WTC11 (cell line): Measurements from ENCODE around the gene UBE2H. TPM values are rescaled to one million over a fixed set of nuclear protein-coding genes. Genes with fewer than 3 reads are reported as not detected.

Source experiments
- ATAC-seq: fragments of 200-7000 bp; cut with Tn5 transposase; 2 replicates; pipeline ENCODE4 v1.10.0; 2021; ENCODE audit warnings: mild to moderate bottlenecking, moderate library complexity
- CTCF ChIA-PET: fragments of 300-600 bp; sonication (Branson Sonifier 250); formaldehyde crosslinking; loops from one replicate; lab custom pipeline; 2021; ENCODE audit warnings: antibody characterized with exemption; lab: Charles Lee
- POLR2A ChIA-PET: fragments of 350-600 bp; sonication (Branson Sonifier 250); formaldehyde crosslinking; loops from one replicate; lab custom pipeline; 2021; ENCODE audit warnings: antibody characterized with exemption; lab: Charles Lee
- DNase-seq: peaks from one replicate; pipeline ENCODE4 v3.0.0; 2021; ENCODE audit warnings: low spot score
- H3K27ac Mint-ChIP-seq: 2 replicates; pipeline ENCODE4 v1.8.0; 2021; ENCODE audit warnings: mixed read lengths
- H3K27me3 Mint-ChIP-seq: 2 replicates; pipeline ENCODE4 v1.8.0; 2021; ENCODE audit warnings: low read depth, mild to moderate bottlenecking, moderate library complexity, mixed read lengths
- H3K36me3 Mint-ChIP-seq: 2 replicates; pipeline ENCODE4 v1.8.0; 2021; ENCODE audit warnings: mixed read lengths
- H3K4me1 Mint-ChIP-seq: 2 replicates; pipeline ENCODE4 v1.8.0; 2022; ENCODE audit warnings: mixed read lengths
- H3K4me3 Mint-ChIP-seq: 2 replicates; pipeline ENCODE4 v1.8.0; 2021; ENCODE audit warnings: mild to moderate bottlenecking, moderate library complexity, mixed read lengths
- H3K9me3 Mint-ChIP-seq: 2 replicates; pipeline ENCODE4 v1.8.0; 2021; ENCODE audit warnings: mixed read lengths
- CREM ChIP-seq: sonication (generic); formaldehyde crosslinking; IDR thresholded peaks from 2 replicates; pipeline ENCODE4 v1.8.1; 2022; ENCODE audit warnings: mild to moderate bottlenecking, missing genetic modification reagents, moderate library complexity
- EMX1 ChIP-seq: fragments of 250-450 bp; sonication (Bioruptor Pico); IDR thresholded peaks from 2 replicates; pipeline ENCODE4 v1.8.0; 2021; ENCODE audit warnings: mild to moderate bottlenecking
- FOXP1 ChIP-seq: sonication (generic); formaldehyde crosslinking; IDR thresholded peaks from 2 replicates; pipeline ENCODE4 v1.8.0; 2022; ENCODE audit warnings: missing genetic modification reagents, mild to moderate bottlenecking, moderate library complexity, borderline replicate concordance
- HMGA2 ChIP-seq: fragments of 250-450 bp; sonication (Bioruptor Pico); IDR thresholded peaks from 2 replicates; pipeline ENCODE4 v1.4.0; 2021; ENCODE audit warnings: mild to moderate bottlenecking, moderate library complexity
- IRF2 ChIP-seq: sonication (generic); formaldehyde crosslinking; IDR thresholded peaks from 2 replicates; pipeline ENCODE4 v1.8.0; 2022; ENCODE audit warnings: low read depth, missing genetic modification reagents, borderline replicate concordance
- KAT7 ChIP-seq: sonication (generic); formaldehyde crosslinking; IDR thresholded peaks from 2 replicates; pipeline ENCODE4 v1.8.1; 2023; ENCODE audit warnings: missing genetic modification reagents, mild to moderate bottlenecking, borderline replicate concordance
- NFYB ChIP-seq: sonication (generic); formaldehyde crosslinking; conservative IDR thresholded peaks from 2 replicates; pipeline ENCODE4 v1.8.0; 2022; ENCODE audit warnings: low read depth, missing genetic modification reagents
- NR3C1 ChIP-seq: sonication (generic); formaldehyde crosslinking; conservative IDR thresholded peaks from 2 replicates; pipeline ENCODE4 v1.8.1; 2023; ENCODE audit warnings: low read depth, mild to moderate bottlenecking, missing genetic modification reagents
- PRRX2 ChIP-seq: fragments of 250-450 bp; sonication (Bioruptor Pico); IDR thresholded peaks from 2 replicates; pipeline ENCODE4 v1.8.0; 2021; ENCODE audit warnings: mild to moderate bottlenecking
- TCF7 ChIP-seq: sonication (generic); formaldehyde crosslinking; IDR thresholded peaks from 2 replicates; pipeline ENCODE4 v1.8.0; 2022; ENCODE audit warnings: mild to moderate bottlenecking, low read depth, missing genetic modification reagents, moderate library complexity
- TEAD1 ChIP-seq: sonication (generic); formaldehyde crosslinking; IDR thresholded peaks from 2 replicates; pipeline ENCODE4 v1.8.0; 2022; ENCODE audit warnings: mild to moderate bottlenecking, missing genetic modification reagents
- ZBTB21 ChIP-seq: sonication (generic); formaldehyde crosslinking; IDR thresholded peaks from 2 replicates; pipeline ENCODE4 v1.8.1; 2023; ENCODE audit warnings: mild to moderate bottlenecking, missing genetic modification reagents, borderline replicate concordance
- ZNF121 ChIP-seq: sonication (generic); formaldehyde crosslinking; IDR thresholded peaks from 2 replicates; pipeline ENCODE4 v1.8.0; 2023; ENCODE audit warnings: missing genetic modification reagents
- total RNA-seq: library from RNA; stranded (reverse); gene quantifications from 3 replicates; pipeline ENCODE4 v1.2.3, GENCODE V29; 2021
- TF ChIP-seq, protein P1 (sequence below): sonication (generic); formaldehyde crosslinking; IDR thresholded peaks from 2 replicates; pipeline ENCODE4 v1.8.1; 2022; ENCODE audit warnings: low read depth, mild to moderate bottlenecking, moderate library complexity, missing genetic modification reagents, borderline replicate concordance
- TF ChIP-seq, protein P2 (sequence below): sonication (generic); formaldehyde crosslinking; IDR thresholded peaks from 2 replicates; pipeline ENCODE4 v1.8.0; 2023; ENCODE audit warnings: missing genetic modification reagents, mild to moderate bottlenecking, borderline replicate concordance
- TF ChIP-seq, protein P3 (sequence below): sonication (generic); formaldehyde crosslinking; IDR thresholded peaks from 2 replicates; pipeline ENCODE4 v1.8.1; 2022; ENCODE audit warnings: mild to moderate bottlenecking, moderate library complexity, missing genetic modification reagents
- TF ChIP-seq, protein P4 (sequence below): sonication (generic); formaldehyde crosslinking; IDR thresholded peaks from 2 replicates; pipeline ENCODE4 v1.8.0; 2022; ENCODE audit warnings: missing genetic modification reagents
- TF ChIP-seq, protein P5 (sequence below): sonication (generic); formaldehyde crosslinking; IDR thresholded peaks from 2 replicates; pipeline ENCODE4 v1.8.0; 2022; ENCODE audit warnings: mild to moderate bottlenecking, missing genetic modification reagents
- TF ChIP-seq, protein P6 (sequence below): sonication (generic); formaldehyde crosslinking; IDR thresholded peaks from 2 replicates; pipeline ENCODE4 v1.8.0; 2023; ENCODE audit warnings: mild to moderate bottlenecking, missing genetic modification reagents
- TF ChIP-seq, protein P7 (sequence below): sonication (generic); formaldehyde crosslinking; IDR thresholded peaks from 2 replicates; pipeline ENCODE4 v1.8.1; 2023; ENCODE audit warnings: mild to moderate bottlenecking, missing genetic modification reagents, moderate library complexity

Gene UBE2H
- total RNA-seq, 1 experiment from 2014 or later, result 55.0 TPM

DNA sequence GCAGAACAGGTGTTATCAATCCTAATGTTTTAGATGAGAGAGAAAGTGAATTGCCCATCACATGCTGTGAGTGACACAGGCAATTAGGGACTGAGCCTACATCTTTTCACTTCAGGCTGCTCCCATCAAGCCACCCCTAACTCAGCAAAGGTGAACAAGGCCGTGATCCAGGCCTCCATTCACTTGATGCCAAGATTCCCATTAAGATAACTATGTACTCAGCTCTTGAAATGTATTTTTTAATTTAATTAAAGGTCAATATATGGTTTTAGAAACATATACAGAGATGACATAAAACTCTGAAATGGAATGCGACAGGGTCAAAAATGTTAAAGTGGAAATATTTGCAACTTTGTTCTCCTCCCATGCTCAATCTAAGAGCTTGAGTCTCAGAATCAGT lies 27.9 kb upstream of the UBE2H start (continued):
- TF ChIP-seq, protein P1, sequence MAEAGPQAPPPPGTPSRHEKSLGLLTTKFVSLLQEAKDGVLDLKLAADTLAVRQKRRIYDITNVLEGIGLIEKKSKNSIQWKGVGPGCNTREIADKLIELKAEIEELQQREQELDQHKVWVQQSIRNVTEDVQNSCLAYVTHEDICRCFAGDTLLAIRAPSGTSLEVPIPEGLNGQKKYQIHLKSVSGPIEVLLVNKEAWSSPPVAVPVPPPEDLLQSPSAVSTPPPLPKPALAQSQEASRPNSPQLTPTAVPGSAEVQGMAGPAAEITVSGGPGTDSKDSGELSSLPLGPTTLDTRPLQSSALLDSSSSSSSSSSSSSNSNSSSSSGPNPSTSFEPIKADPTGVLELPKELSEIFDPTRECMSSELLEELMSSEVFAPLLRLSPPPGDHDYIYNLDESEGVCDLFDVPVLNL (CRISPR knock-in tag), result no peak
- TF ChIP-seq, protein P2, sequence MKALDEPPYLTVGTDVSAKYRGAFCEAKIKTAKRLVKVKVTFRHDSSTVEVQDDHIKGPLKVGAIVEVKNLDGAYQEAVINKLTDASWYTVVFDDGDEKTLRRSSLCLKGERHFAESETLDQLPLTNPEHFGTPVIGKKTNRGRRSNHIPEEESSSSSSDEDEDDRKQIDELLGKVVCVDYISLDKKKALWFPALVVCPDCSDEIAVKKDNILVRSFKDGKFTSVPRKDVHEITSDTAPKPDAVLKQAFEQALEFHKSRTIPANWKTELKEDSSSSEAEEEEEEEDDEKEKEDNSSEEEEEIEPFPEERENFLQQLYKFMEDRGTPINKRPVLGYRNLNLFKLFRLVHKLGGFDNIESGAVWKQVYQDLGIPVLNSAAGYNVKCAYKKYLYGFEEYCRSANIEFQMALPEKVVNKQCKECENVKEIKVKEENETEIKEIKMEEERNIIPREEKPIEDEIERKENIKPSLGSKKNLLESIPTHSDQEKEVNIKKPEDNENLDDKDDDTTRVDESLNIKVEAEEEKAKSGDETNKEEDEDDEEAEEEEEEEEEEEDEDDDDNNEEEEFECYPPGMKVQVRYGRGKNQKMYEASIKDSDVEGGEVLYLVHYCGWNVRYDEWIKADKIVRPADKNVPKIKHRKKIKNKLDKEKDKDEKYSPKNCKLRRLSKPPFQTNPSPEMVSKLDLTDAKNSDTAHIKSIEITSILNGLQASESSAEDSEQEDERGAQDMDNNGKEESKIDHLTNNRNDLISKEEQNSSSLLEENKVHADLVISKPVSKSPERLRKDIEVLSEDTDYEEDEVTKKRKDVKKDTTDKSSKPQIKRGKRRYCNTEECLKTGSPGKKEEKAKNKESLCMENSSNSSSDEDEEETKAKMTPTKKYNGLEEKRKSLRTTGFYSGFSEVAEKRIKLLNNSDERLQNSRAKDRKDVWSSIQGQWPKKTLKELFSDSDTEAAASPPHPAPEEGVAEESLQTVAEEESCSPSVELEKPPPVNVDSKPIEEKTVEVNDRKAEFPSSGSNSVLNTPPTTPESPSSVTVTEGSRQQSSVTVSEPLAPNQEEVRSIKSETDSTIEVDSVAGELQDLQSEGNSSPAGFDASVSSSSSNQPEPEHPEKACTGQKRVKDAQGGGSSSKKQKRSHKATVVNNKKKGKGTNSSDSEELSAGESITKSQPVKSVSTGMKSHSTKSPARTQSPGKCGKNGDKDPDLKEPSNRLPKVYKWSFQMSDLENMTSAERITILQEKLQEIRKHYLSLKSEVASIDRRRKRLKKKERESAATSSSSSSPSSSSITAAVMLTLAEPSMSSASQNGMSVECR (CRISPR knock-in tag), result no peak
- no peak for TF ChIP-seq NFYB (CRISPR knock-in tag)
- TF ChIP-seq ZNF121 (CRISPR knock-in tag), result no peak
- no peak for TF ChIP-seq EMX1 (CRISPR knock-in tag)
- TF ChIP-seq PRRX2 (CRISPR knock-in tag), result no peak

DNA sequence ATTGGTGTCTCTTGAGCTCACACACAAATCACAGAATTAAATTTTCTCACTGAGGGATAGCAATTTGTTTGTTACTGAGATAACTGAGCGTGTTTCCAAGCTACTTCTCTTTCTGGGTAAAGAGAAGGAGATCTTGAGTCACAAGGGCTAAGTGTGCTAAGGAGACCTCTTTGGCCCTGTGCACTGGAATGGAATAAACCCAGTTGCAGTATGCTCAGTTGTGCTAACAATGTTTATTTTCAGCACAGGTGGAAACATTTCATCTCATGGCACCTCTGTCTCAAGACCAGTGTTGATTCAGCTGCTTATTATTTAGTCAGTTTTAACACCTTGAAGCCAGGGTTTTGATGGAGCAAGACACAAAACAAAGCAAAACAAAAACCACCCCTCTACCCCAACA lies 22.5 kb upstream of the UBE2H start:
- no peak overlapping the region for H3K4me3 Mint-ChIP-seq
- ChIA-PET POLR2A (no interaction called here), CTCF (no interaction called here)
- H3K36me3 Mint-ChIP-seq, result no peaks in the 10 kb centered on the region
- H3K4me1 Mint-ChIP-seq, result peaks cover 6% of the 10 kb centered on the region
- no peaks in the 10 kb centered on the region for H3K9me3 Mint-ChIP-seq
- TF ChIP-seq, protein P3, sequence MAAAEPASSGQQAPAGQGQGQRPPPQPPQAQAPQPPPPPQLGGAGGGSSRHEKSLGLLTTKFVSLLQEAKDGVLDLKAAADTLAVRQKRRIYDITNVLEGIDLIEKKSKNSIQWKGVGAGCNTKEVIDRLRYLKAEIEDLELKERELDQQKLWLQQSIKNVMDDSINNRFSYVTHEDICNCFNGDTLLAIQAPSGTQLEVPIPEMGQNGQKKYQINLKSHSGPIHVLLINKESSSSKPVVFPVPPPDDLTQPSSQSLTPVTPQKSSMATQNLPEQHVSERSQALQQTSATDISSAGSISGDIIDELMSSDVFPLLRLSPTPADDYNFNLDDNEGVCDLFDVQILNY (CRISPR knock-in tag), result no peak
- TF ChIP-seq NFYB (CRISPR knock-in tag) (no peak), HMGA2 (CRISPR knock-in tag) (no peak), CREM (no peak), TCF7 (CRISPR knock-in tag) (no peak), FOXP1 (CRISPR knock-in tag) (no peak), IRF2 (no peak), ZBTB21 (no peak)
- no peak for ATAC-seq
- H3K27me3 Mint-ChIP-seq, result no peaks in the 10 kb centered on the region
- no peak overlapping the region for H3K27ac Mint-ChIP-seq
- no peak for DNase-seq

DNA sequence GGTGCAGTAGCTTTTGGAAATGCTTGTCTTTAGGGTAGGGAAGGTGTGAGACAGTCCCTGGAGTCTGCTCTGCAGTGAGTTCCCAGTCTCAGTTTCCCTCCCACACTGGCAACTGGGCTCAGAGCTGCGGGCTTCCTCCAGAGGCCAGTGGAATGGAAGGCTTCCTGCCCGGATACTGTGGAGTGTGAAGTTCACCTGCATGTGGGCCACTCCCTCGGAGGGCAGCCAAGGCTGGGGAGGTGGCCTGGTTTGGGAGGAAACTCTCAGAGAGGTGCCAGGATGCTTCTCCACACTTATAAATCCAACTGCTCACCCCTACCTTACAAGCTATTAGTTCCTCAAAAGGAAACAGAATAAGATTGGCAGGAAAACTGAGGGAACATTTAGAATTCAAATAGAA lies 18.1 kb upstream of the UBE2H start:
- no peaks in the 10 kb centered on the region for H3K36me3 Mint-ChIP-seq
- POLR2A ChIA-PET, result no interaction called here
- ATAC-seq (no peak), DNase-seq (no peak)
- no peaks in the 10 kb centered on the region for H3K9me3 Mint-ChIP-seq
- H3K4me3 Mint-ChIP-seq, result no peak overlapping the region
- CTCF ChIA-PET, result interaction anchor here (1.6 kb wide), 1 partner anchor 146 kb away, joined by 3 read pairs; no protein-coding TSS in a partner anchor
- H3K4me1 Mint-ChIP-seq, result peaks cover 14% of the 10 kb centered on the region
- no peak overlapping the region for H3K27ac Mint-ChIP-seq
- H3K27me3 Mint-ChIP-seq, result no peaks in the 10 kb centered on the region
- TF ChIP-seq EMX1 (CRISPR knock-in tag) (no peak), TEAD1 (no peak), KAT7 (CRISPR knock-in tag) (no peak), NR3C1 (no peak)
- TF ChIP-seq, protein P4, sequence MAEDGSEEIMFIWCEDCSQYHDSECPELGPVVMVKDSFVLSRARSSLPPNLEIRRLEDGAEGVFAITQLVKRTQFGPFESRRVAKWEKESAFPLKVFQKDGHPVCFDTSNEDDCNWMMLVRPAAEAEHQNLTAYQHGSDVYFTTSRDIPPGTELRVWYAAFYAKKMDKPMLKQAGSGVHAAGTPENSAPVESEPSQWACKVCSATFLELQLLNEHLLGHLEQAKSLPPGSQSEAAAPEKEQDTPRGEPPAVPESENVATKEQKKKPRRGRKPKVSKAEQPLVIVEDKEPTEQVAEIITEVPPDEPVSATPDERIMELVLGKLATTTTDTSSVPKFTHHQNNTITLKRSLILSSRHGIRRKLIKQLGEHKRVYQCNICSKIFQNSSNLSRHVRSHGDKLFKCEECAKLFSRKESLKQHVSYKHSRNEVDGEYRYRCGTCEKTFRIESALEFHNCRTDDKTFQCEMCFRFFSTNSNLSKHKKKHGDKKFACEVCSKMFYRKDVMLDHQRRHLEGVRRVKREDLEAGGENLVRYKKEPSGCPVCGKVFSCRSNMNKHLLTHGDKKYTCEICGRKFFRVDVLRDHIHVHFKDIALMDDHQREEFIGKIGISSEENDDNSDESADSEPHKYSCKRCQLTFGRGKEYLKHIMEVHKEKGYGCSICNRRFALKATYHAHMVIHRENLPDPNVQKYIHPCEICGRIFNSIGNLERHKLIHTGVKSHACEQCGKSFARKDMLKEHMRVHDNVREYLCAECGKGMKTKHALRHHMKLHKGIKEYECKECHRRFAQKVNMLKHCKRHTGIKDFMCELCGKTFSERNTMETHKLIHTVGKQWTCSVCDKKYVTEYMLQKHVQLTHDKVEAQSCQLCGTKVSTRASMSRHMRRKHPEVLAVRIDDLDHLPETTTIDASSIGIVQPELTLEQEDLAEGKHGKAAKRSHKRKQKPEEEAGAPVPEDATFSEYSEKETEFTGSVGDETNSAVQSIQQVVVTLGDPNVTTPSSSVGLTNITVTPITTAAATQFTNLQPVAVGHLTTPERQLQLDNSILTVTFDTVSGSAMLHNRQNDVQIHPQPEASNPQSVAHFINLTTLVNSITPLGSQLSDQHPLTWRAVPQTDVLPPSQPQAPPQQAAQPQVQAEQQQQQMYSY, result no peak
- TF ChIP-seq, protein P5, sequence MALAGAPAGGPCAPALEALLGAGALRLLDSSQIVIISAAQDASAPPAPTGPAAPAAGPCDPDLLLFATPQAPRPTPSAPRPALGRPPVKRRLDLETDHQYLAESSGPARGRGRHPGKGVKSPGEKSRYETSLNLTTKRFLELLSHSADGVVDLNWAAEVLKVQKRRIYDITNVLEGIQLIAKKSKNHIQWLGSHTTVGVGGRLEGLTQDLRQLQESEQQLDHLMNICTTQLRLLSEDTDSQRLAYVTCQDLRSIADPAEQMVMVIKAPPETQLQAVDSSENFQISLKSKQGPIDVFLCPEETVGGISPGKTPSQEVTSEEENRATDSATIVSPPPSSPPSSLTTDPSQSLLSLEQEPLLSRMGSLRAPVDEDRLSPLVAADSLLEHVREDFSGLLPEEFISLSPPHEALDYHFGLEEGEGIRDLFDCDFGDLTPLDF (CRISPR knock-in tag), result no peak
- TF ChIP-seq, protein P6, sequence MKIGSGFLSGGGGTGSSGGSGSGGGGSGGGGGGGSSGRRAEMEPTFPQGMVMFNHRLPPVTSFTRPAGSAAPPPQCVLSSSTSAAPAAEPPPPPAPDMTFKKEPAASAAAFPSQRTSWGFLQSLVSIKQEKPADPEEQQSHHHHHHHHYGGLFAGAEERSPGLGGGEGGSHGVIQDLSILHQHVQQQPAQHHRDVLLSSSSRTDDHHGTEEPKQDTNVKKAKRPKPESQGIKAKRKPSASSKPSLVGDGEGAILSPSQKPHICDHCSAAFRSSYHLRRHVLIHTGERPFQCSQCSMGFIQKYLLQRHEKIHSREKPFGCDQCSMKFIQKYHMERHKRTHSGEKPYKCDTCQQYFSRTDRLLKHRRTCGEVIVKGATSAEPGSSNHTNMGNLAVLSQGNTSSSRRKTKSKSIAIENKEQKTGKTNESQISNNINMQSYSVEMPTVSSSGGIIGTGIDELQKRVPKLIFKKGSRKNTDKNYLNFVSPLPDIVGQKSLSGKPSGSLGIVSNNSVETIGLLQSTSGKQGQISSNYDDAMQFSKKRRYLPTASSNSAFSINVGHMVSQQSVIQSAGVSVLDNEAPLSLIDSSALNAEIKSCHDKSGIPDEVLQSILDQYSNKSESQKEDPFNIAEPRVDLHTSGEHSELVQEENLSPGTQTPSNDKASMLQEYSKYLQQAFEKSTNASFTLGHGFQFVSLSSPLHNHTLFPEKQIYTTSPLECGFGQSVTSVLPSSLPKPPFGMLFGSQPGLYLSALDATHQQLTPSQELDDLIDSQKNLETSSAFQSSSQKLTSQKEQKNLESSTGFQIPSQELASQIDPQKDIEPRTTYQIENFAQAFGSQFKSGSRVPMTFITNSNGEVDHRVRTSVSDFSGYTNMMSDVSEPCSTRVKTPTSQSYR (CRISPR knock-in tag), result no peak
- TF ChIP-seq, protein P7, sequence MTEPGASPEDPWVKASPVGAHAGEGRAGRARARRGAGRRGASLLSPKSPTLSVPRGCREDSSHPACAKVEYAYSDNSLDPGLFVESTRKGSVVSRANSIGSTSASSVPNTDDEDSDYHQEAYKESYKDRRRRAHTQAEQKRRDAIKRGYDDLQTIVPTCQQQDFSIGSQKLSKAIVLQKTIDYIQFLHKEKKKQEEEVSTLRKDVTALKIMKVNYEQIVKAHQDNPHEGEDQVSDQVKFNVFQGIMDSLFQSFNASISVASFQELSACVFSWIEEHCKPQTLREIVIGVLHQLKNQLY, result no peak
